Measurements from ENCODE around the gene TIGAR.
A peak's percentile ranks its signal among the peaks of the same experiment; 100 is the strongest.

Gene TIGAR

GRCh38 chr12:4346931-4347330 lies 25.9 kb downstream of the TIGAR start (continued):
- TF ChIP-seq, protein P1, sequence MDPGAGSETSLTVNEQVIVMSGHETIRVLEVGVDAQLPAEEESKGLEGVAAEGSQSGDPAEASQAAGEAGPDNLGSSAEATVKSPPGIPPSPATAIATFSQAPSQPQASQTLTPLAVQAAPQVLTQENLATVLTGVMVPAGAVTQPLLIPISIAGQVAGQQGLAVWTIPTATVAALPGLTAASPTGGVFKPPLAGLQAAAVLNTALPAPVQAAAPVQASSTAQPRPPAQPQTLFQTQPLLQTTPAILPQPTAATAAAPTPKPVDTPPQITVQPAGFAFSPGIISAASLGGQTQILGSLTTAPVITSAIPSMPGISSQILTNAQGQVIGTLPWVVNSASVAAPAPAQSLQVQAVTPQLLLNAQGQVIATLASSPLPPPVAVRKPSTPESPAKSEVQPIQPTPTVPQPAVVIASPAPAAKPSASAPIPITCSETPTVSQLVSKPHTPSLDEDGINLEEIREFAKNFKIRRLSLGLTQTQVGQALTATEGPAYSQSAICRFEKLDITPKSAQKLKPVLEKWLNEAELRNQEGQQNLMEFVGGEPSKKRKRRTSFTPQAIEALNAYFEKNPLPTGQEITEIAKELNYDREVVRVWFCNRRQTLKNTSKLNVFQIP (CRISPR knock-in tag; IDR thresholded peaks at IDR 0.05; ENCODE audit: borderline replicate concordance, low read depth) = no peak
- TF ChIP-seq ZNF565 (CRISPR knock-in tag; conservative IDR thresholded peaks at IDR 0.05; ENCODE audit: low read depth) (no peak), CSDC2 (CRISPR knock-in tag; IDR thresholded peaks at IDR 0.05) (no peak), ZNF8 (CRISPR knock-in tag; IDR thresholded peaks at IDR 0.05) (no peak), ZC3H10 (CRISPR knock-in tag; IDR thresholded peaks at IDR 0.05) (no peak)

DNA sequence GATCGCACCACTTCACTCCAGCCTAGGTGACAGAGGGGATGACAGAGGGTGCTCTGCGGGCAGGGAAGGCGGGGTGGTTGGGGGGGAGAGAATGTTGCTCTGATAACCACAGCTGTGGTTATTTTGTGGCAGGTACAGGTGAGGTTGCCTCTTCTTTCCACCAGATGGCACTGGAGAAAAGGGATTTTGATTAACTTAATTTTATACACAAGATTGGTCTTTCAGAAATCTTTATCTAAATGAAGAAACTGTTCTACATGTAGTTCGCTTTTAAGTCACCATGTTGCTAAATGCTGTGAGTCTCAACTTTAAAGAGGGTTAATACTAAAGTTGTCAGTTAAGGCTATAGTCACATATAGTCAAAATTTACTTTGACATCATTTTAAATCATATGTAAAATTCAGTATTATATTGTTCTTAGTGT lies 32.8 kb downstream of the TIGAR start:
- TF ChIP-seq OSR1 (CRISPR knock-in tag; IDR thresholded peaks at IDR 0.05) = no peak
- no peak for TF ChIP-seq GLIS3 (CRISPR knock-in tag; IDR thresholded peaks at IDR 0.05)
- TF ChIP-seq ZNF565 (CRISPR knock-in tag; conservative IDR thresholded peaks at IDR 0.05; ENCODE audit: low read depth) = no peak
- TF ChIP-seq ARNTL (CRISPR knock-in tag; IDR thresholded peaks at IDR 0.05; ENCODE audit: borderline replicate concordance, low read depth) = no peak
- TF ChIP-seq RARB (CRISPR knock-in tag; IDR thresholded peaks at IDR 0.05) = no peak

GRCh38 chr12:4355156-4356040 lies 34.4 kb downstream of the TIGAR start:
- TF ChIP-seq CREB5 (CRISPR knock-in tag; IDR thresholded peaks at IDR 0.05; ENCODE audit: low read depth) (no peak), TSHZ2 (CRISPR knock-in tag; IDR thresholded peaks at IDR 0.05) (no peak), TCF4 (CRISPR knock-in tag; IDR thresholded peaks at IDR 0.05; ENCODE audit: borderline replicate concordance) (no peak), RARB (CRISPR knock-in tag; IDR thresholded peaks at IDR 0.05) (no peak), GLIS3 (CRISPR knock-in tag; IDR thresholded peaks at IDR 0.05) (no peak), ARNTL (CRISPR knock-in tag; IDR thresholded peaks at IDR 0.05; ENCODE audit: borderline replicate concordance, low read depth) (no peak), ISL1 (CRISPR knock-in tag; IDR thresholded peaks at IDR 0.05) (no peak), PPARA (CRISPR knock-in tag; IDR thresholded peaks at IDR 0.05; ENCODE audit: borderline replicate concordance) (no peak), ZNF565 (CRISPR knock-in tag; conservative IDR thresholded peaks at IDR 0.05; ENCODE audit: low read depth) (no peak), PATZ1 (CRISPR knock-in tag; IDR thresholded peaks at IDR 0.05; ENCODE audit: borderline replicate concordance) (no peak), OSR1 (CRISPR knock-in tag; IDR thresholded peaks at IDR 0.05) (no peak), BACH2 (CRISPR knock-in tag; IDR thresholded peaks at IDR 0.05; ENCODE audit: borderline replicate concordance) (no peak), CSDC2 (CRISPR knock-in tag; IDR thresholded peaks at IDR 0.05) (no peak), ZNF8 (CRISPR knock-in tag; IDR thresholded peaks at IDR 0.05) (no peak), ZC3H10 (CRISPR knock-in tag; IDR thresholded peaks at IDR 0.05) (no peak)
- TF ChIP-seq, protein P2, sequence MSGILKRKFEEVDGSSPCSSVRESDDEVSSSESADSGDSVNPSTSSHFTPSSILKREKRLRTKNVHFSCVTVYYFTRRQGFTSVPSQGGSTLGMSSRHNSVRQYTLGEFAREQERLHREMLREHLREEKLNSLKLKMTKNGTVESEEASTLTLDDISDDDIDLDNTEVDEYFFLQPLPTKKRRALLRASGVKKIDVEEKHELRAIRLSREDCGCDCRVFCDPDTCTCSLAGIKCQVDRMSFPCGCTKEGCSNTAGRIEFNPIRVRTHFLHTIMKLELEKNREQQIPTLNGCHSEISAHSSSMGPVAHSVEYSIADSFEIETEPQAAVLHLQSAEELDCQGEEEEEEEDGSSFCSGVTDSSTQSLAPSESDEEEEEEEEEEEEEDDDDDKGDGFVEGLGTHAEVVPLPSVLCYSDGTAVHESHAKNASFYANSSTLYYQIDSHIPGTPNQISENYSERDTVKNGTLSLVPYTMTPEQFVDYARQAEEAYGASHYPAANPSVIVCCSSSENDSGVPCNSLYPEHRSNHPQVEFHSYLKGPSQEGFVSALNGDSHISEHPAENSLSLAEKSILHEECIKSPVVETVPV (CRISPR knock-in tag; IDR thresholded peaks at IDR 0.05) = no peak
- TF ChIP-seq, protein P1 (CRISPR knock-in tag; IDR thresholded peaks at IDR 0.05; ENCODE audit: borderline replicate concordance, low read depth) = no peak
- no peak for ATAC-seq

More for the DNA sequence above, 32.8 kb downstream of the TIGAR start:
- ATAC-seq = peak; percentile 53; the same call in 2 of the 3 replicates
